Endothelial cell of umbilical vein (primary cell): ENCODE results near the gene PID1.

Source experiments
- EZH2 ChIP-seq: IDR thresholded peaks from 2 replicates; pipeline ENCODE4 v1.6.1; 2012; ENCODE audit warnings: borderline replicate concordance, low read depth, mild to moderate bottlenecking, moderate library complexity, low read length, inconsistent platforms; ENCODE audit not compliant: severe bottlenecking
- FOS ChIP-seq: IDR thresholded peaks from 2 replicates; pipeline ENCODE4 v1.6.1; 2011; ENCODE audit warnings: mild to moderate bottlenecking, low read length, moderate library complexity, borderline replicate concordance; ENCODE audit not compliant: insufficient read depth
- GATA2 ChIP-seq: IDR thresholded peaks from 2 replicates; pipeline ENCODE4 v1.7.0; 2011; ENCODE audit warnings: low read depth, mild to moderate bottlenecking, moderate library complexity, mixed read lengths, low read length; ENCODE audit not compliant: insufficient read length, insufficient read depth
- JUN ChIP-seq: IDR thresholded peaks from 2 replicates; pipeline ENCODE4 v1.6.1; 2011; ENCODE audit warnings: borderline replicate concordance, low read depth; ENCODE audit not compliant: insufficient read length, insufficient read depth
- POLR2A ChIP-seq: IDR thresholded peaks from 2 replicates; pipeline ENCODE4 v1.6.1; 2012; ENCODE audit warnings: low read depth, mild to moderate bottlenecking, control low read depth, low read length
- POLR2AphosphoS5 ChIP-seq: IDR thresholded peaks from 2 replicates; pipeline ENCODE4 v1.6.1; 2012; ENCODE audit warnings: low read depth, mild to moderate bottlenecking, control low read depth, low read length, moderate library complexity; ENCODE audit not compliant: insufficient read depth
- TF ChIP-seq, protein P1 (sequence below), 2 donors: IDR thresholded peaks; 1 replicate in 1 of 2; 2 replicates in 1 of 2; pipeline ENCODE4 v1.5.1; 2011; ENCODE audit warnings: low read length in 2 of 2, mild to moderate bottlenecking in 2 of 2, moderate library complexity in 2 of 2, control low read depth in 1 of 2, inconsistent platforms in 1 of 2, low read depth in 1 of 2; ENCODE audit not compliant: insufficient read depth in 1 of 2; ENCODE audit errors: extremely low read depth in 1 of 2
- TF ChIP-seq, protein P2 (sequence below): IDR thresholded peaks from 2 replicates; pipeline ENCODE4 v1.6.1; 2011; ENCODE audit not compliant: insufficient read depth, insufficient read length

DNA sequence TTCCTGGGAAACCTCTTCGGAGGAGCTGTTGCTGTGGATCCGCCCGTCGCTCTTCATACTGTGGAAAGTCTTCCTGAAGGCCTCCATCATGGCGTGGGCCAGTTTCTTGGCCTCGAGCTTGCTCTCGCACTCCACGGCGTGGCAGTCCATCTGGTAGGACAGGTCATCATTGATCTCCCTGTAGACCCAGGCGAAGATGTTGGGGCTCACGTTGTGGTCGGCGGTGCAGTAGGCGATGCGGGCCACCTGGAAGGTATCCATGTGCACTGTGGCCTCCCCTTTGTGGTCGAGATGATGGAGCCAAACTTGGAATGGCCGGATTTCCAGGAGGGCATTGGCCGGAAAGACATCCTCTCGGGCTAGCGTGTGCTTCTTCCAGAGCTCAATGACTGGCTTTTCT lies 245.4 kb downstream of the PID1 start:
- TF ChIP-seq, protein P1, sequence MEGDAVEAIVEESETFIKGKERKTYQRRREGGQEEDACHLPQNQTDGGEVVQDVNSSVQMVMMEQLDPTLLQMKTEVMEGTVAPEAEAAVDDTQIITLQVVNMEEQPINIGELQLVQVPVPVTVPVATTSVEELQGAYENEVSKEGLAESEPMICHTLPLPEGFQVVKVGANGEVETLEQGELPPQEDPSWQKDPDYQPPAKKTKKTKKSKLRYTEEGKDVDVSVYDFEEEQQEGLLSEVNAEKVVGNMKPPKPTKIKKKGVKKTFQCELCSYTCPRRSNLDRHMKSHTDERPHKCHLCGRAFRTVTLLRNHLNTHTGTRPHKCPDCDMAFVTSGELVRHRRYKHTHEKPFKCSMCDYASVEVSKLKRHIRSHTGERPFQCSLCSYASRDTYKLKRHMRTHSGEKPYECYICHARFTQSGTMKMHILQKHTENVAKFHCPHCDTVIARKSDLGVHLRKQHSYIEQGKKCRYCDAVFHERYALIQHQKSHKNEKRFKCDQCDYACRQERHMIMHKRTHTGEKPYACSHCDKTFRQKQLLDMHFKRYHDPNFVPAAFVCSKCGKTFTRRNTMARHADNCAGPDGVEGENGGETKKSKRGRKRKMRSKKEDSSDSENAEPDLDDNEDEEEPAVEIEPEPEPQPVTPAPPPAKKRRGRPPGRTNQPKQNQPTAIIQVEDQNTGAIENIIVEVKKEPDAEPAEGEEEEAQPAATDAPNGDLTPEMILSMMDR (IDR thresholded peaks at IDR 0.05; ENCODE audit: extremely low read depth in 1 of 2, insufficient read depth in 1 of 2, low read depth in 1 of 2, low read length in 2 of 2): no peak
- TF ChIP-seq POLR2A (no peak), POLR2AphosphoS5 (no peak), JUN (no peak), FOS (no peak), EZH2 (no peak), GATA2 (no peak)
- TF ChIP-seq, protein P2, sequence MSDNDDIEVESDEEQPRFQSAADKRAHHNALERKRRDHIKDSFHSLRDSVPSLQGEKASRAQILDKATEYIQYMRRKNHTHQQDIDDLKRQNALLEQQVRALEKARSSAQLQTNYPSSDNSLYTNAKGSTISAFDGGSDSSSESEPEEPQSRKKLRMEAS: no peak
